Measurements from ENCODE around the gene SLX4.

SLX4 gene

DNA sequence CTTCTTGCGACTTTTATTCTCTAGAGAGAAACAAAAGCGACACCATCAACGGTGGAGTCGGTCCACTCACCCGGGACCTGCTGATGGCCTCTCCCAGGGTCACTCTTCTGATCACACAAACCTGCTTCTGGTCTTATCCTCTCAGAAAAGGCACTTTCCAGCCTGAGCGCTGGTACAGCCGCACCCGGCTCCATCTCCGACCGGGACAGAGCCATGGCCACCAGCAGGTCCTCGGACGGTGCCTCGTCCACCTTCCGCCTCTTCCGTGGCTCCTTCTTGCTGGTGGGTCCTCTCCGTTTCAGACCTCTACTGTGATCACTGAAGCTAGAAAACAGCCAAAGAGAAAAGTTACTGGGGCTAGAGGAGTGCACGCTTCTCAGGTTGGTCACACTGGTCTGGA is 13.7 kb downstream of the SLX4 start:
- peaks cover 11% of the 10 kb centered on the region; the same call in 1 of the 2 replicates for H3K36me3 ChIP-seq (ENCODE audit: insufficient read depth, low read length)

DNA sequence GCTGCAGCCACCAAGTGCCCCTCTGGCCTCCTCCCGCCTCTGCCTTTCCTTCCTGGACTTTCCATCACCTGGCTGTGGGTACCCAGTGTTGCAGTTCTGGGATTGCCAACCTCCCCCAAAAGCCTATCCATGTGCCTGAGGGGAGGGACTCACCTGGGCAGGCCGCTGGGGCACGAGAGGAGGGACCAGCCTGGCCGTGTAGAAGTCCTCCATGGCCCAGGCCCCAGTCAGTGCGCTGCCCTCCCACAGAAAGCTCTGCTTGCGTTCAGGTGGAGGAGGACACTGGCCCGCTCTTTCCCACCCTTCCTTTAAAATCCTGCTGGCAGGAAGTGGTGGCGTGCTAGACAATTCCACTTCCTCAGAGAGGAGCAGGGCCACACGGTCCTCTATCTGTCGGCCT is 14.2 kb downstream of the SLX4 start:
- no peak overlapping the region for H2AFZ ChIP-seq (ENCODE audit: low read length, unreplicated experiment)
- no peak overlapping the region for H3K27ac ChIP-seq (ENCODE audit: low read depth, low read length)
- no peaks in the 10 kb centered on the region for H3K4me1 ChIP-seq (ENCODE audit: control insufficient read depth, insufficient read depth, low read length, unreplicated experiment)
- H3K79me2 ChIP-seq (ENCODE audit: control insufficient read depth, insufficient read depth, low read length, unreplicated experiment): no peaks in the 10 kb centered on the region
- H3K36me3 ChIP-seq (ENCODE audit: insufficient read depth, low read length): peaks cover 11% of the 10 kb centered on the region; the same call in 1 of the 2 replicates
- H3K27me3 ChIP-seq (ENCODE audit: insufficient read depth, low read length): no peaks in the 10 kb centered on the region
- no peak overlapping the region for H3K4me3 ChIP-seq (ENCODE audit: low read depth, low read length)

More for the DNA sequence above, 13.7 kb downstream of the SLX4 start:
- no peak overlapping the region for H3K27ac ChIP-seq (ENCODE audit: low read depth, low read length)
- H3K27me3 ChIP-seq (ENCODE audit: insufficient read depth, low read length): no peaks in the 10 kb centered on the region
- no peaks in the 10 kb centered on the region for H3K79me2 ChIP-seq (ENCODE audit: control insufficient read depth, insufficient read depth, low read length, unreplicated experiment)
- no peak overlapping the region for H2AFZ ChIP-seq (ENCODE audit: low read length, unreplicated experiment)
- H3K4me3 ChIP-seq (ENCODE audit: low read depth, low read length): no peak overlapping the region
- no peaks in the 10 kb centered on the region for H3K4me1 ChIP-seq (ENCODE audit: control insufficient read depth, insufficient read depth, low read length, unreplicated experiment)

DNA sequence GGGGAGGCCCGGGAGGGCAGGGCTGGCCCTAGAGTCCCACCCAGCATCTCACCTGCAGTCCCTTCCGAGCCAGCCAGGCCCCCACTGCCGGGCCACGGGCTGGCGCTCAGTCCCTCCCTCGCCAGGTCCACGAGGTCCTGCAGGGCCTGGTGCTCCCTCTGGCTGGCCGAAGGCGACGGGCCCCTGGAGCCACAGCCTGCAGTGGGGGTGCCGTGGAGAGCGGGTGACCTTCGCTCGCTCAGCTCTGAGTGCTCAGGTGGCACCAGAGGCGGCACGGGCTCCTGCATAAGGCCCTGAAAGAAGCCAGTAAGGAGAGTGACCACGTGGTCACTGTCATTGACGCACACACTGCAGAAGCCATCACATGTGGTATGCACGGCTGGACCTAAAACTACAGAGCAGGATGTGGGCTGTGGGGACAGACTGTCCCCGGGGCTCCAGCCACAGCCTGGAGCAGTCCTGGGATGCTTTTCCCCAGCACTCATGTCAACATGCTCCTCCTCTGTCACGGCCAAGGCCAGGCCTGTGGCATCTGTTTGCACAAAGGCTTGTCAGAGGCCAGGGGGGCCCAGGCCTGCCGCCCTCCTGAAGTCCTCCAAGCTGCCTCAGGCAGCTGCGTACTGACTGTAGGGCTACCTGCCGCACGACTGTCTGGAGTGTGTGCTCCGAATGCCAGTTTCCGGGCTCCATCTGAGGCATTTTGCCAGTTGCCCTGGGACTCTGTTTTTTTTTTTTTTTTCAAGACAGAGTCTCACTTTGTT is 15.1 kb downstream of the SLX4 start:
- Histone ChIP-seq H3K4me3 (ENCODE audit: low read depth, low read length) (no peak overlapping the region), H2AFZ (ENCODE audit: low read length, unreplicated experiment) (no peak overlapping the region), H3K27ac (ENCODE audit: low read depth, low read length) (no peak overlapping the region), H3K4me1 (ENCODE audit: control insufficient read depth, insufficient read depth, low read length, unreplicated experiment) (no peaks in the 10 kb centered on the region), H3K36me3 (ENCODE audit: insufficient read depth, low read length) (peaks cover 15% of the 10 kb centered on the region; the same call in 1 of the 2 replicates), H3K27me3 (ENCODE audit: insufficient read depth, low read length) (no peaks in the 10 kb centered on the region), H3K79me2 (ENCODE audit: control insufficient read depth, insufficient read depth, low read length, unreplicated experiment) (no peaks in the 10 kb centered on the region)

DNA sequence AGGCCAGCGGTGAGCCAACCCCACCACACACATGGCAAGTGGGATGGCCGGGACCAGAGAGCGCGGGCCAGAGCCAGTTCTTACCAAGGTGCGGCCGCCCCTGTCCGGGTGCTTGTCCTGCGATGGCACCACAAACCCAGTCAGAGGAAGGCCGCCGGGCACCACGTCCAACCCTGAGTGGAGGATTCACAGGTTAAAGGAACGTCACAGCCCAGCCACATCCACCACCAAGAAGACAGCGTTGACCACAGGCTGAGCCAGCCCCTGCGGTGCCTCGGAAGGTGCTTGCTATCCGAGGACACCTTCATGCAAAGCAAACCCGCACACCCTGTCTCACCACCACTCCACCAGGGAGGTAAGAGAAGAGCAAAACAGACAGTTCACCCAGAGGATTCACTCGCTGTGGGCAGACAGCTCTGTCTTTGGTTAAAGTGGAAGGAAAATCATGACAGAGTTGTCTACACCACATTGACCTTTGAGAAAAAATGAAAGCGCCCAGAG is 15.8 kb downstream of the SLX4 start:
- Histone ChIP-seq H3K4me3 (ENCODE audit: low read depth, low read length) (no peak overlapping the region), H3K27ac (ENCODE audit: low read depth, low read length) (no peak overlapping the region), H3K27me3 (ENCODE audit: insufficient read depth, low read length) (no peaks in the 10 kb centered on the region), H3K79me2 (ENCODE audit: control insufficient read depth, insufficient read depth, low read length, unreplicated experiment) (no peaks in the 10 kb centered on the region), H3K36me3 (ENCODE audit: insufficient read depth, low read length) (peaks cover 11% of the 10 kb centered on the region; the same call in 1 of the 2 replicates), H3K4me1 (ENCODE audit: control insufficient read depth, insufficient read depth, low read length, unreplicated experiment) (no peaks in the 10 kb centered on the region), H2AFZ (ENCODE audit: low read length, unreplicated experiment) (no peak overlapping the region)

DNA sequence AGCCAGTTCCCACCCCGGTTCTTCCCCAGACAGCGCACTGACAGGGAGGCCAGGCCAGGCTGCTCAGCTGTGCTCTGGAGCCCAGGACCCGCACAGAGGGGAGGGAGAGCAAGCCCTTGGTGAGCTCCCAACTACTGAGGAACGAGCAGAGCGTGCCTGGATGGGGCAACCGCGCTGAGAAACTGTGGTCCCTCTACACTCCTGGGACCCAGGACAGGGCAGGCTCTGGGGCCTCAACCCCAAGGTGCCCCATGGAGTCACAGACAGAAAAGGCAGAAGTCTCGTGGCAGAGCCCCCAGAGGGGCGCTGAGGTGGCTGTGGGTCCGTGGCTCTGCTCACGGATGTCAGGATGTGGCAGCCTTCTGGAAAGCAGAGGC is 16.3 kb downstream of the SLX4 start:
- Histone ChIP-seq H3K36me3 (ENCODE audit: insufficient read depth, low read length) (peaks cover 9% of the 10 kb centered on the region; the same call in 1 of the 2 replicates), H3K79me2 (ENCODE audit: control insufficient read depth, insufficient read depth, low read length, unreplicated experiment) (no peaks in the 10 kb centered on the region)

DNA sequence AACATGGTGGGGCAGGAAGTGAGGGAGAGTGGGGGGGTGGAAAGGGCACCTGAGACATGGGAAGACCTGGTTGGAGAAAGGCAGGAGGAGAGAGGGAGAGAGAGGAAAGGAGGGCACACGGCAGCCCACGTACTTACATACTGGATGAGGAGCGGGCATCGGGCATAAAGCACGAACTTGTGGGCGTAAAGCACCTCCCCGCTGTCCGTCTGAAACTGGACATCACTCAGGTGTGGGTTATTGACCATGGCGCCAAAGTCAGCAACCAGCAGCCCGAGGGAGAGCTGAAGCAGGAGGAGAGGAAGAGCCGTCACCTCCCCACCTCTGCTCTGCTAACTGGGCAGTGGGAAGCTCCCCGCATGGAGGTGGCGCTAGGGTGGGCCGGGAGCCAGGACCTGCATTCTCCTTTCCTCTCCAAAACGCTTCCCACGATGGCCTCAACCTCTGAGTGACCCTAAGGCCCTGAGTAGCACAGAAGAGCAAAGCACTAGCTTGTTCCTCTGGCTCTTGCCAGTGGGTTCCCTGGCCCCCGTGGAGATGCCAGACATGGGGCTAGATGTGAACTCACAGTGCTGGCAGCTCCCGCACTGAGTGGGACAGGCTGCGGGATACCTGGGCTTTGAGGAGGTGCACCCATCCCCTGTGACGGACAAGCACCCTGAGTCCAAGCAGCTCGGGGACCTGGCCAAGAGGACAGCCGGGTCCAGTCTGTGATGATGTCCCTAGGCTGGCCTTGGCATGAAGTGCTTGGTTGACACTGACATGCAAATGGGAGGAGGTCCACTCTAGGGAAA is 16.9 kb downstream of the SLX4 start:
- Histone ChIP-seq H2AFZ (ENCODE audit: low read length, unreplicated experiment) (no peak overlapping the region), H3K27me3 (ENCODE audit: insufficient read depth, low read length) (no peaks in the 10 kb centered on the region), H3K4me3 (ENCODE audit: low read depth, low read length) (no peak overlapping the region), H3K36me3 (ENCODE audit: insufficient read depth, low read length) (peaks cover 7% of the 10 kb centered on the region; the same call in 1 of the 2 replicates), H3K27ac (ENCODE audit: low read depth, low read length) (no peak overlapping the region), H3K4me1 (ENCODE audit: control insufficient read depth, insufficient read depth, low read length, unreplicated experiment) (no peaks in the 10 kb centered on the region), H3K79me2 (ENCODE audit: control insufficient read depth, insufficient read depth, low read length, unreplicated experiment) (no peaks in the 10 kb centered on the region)

More for the DNA sequence above, 16.3 kb downstream of the SLX4 start:
- Histone ChIP-seq H3K4me3 (ENCODE audit: low read depth, low read length) (no peak overlapping the region), H3K27me3 (ENCODE audit: insufficient read depth, low read length) (no peaks in the 10 kb centered on the region), H2AFZ (ENCODE audit: low read length, unreplicated experiment) (no peak overlapping the region), H3K27ac (ENCODE audit: low read depth, low read length) (no peak overlapping the region), H3K4me1 (ENCODE audit: control insufficient read depth, insufficient read depth, low read length, unreplicated experiment) (no peaks in the 10 kb centered on the region)

DNA sequence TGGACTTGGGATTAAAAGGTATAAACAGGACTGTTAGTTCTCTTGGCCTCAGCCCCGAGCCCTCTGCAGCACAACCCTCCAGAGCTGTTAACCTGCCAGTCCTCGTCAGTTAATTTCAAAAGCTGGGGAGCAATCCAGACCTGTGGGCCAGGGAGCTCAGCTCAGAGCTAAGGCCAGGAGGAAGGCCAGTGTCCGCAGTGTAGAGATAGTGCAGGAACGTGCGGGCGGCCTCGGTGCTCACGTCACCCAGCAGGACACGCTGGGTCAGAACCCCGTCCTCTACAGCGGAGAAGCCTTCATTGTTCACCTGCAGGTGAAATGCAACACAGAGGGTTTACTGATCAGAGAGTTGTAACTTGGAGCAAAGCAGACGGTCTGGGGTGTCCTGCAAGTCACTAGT is 18.8 kb downstream of the SLX4 start:
- H3K4me1 ChIP-seq (ENCODE audit: control insufficient read depth, insufficient read depth, low read length, unreplicated experiment): no peaks in the 10 kb centered on the region
- peaks cover 7% of the 10 kb centered on the region; the same call in 1 of the 2 replicates for H3K36me3 ChIP-seq (ENCODE audit: insufficient read depth, low read length)

DNA sequence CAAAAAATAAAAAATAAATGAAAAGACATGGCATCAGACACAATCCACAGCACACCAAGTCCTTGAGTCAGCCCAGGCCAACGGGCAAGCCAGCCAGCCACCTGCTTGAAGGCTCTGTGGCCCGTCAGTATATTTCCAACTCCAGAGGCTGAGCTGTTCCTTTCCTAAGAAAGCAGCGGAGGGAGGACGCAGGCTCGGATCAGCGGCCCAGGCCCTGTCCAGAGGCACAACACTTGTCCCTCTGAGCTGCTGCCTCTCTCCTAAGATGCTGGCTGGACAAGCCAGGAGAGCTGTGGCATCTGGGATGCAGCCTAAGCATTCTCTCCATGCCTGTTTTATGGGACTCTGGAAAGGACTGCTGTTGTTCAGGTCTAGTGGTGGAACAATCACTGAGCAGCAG is 19.4 kb downstream of the SLX4 start:
- Histone ChIP-seq H3K27ac (ENCODE audit: low read depth, low read length) (no peak overlapping the region), H3K27me3 (ENCODE audit: insufficient read depth, low read length) (no peaks in the 10 kb centered on the region), H3K36me3 (ENCODE audit: insufficient read depth, low read length) (peaks cover 7% of the 10 kb centered on the region; the same call in 1 of the 2 replicates), H3K4me3 (ENCODE audit: low read depth, low read length) (no peak overlapping the region), H3K79me2 (ENCODE audit: control insufficient read depth, insufficient read depth, low read length, unreplicated experiment) (no peaks in the 10 kb centered on the region), H2AFZ (ENCODE audit: low read length, unreplicated experiment) (no peak overlapping the region), H3K4me1 (ENCODE audit: control insufficient read depth, insufficient read depth, low read length, unreplicated experiment) (no peaks in the 10 kb centered on the region)

More for the DNA sequence above, 18.8 kb downstream of the SLX4 start:
- H2AFZ ChIP-seq (ENCODE audit: low read length, unreplicated experiment): no peak overlapping the region
- H3K27ac ChIP-seq (ENCODE audit: low read depth, low read length): no peak overlapping the region
- H3K4me3 ChIP-seq (ENCODE audit: low read depth, low read length): no peak overlapping the region
- H3K79me2 ChIP-seq (ENCODE audit: control insufficient read depth, insufficient read depth, low read length, unreplicated experiment): no peaks in the 10 kb centered on the region
- H3K27me3 ChIP-seq (ENCODE audit: insufficient read depth, low read length): no peaks in the 10 kb centered on the region

DNA sequence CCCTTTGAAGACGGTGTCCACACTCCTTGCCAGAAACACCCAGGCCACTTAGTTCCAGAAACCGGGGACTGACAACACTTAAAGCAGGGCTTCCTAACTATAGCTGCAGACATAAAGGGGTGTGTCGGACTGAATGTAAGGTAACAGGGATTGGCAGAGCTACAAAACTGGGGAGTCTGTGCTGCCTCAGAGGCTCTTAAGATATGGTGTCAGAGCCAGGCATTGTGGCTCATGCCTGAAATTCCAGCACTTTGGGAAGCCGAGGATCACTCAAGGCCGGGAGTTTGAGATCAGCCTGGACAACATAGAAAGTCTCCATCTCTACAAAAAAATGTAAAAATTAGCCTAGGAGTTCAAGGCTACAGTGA is 20.0 kb downstream of the SLX4 start:
- H3K4me3 ChIP-seq (ENCODE audit: low read depth, low read length): no peak overlapping the region
- peaks cover 7% of the 10 kb centered on the region; the same call in 1 of the 2 replicates for H3K36me3 ChIP-seq (ENCODE audit: insufficient read depth, low read length)
- no peak overlapping the region for H3K27ac ChIP-seq (ENCODE audit: low read depth, low read length)
- no peaks in the 10 kb centered on the region for H3K4me1 ChIP-seq (ENCODE audit: control insufficient read depth, insufficient read depth, low read length, unreplicated experiment)
- H3K27me3 ChIP-seq (ENCODE audit: insufficient read depth, low read length): no peaks in the 10 kb centered on the region
- no peak overlapping the region for H2AFZ ChIP-seq (ENCODE audit: low read length, unreplicated experiment)
- H3K79me2 ChIP-seq (ENCODE audit: control insufficient read depth, insufficient read depth, low read length, unreplicated experiment): no peaks in the 10 kb centered on the region

DNA sequence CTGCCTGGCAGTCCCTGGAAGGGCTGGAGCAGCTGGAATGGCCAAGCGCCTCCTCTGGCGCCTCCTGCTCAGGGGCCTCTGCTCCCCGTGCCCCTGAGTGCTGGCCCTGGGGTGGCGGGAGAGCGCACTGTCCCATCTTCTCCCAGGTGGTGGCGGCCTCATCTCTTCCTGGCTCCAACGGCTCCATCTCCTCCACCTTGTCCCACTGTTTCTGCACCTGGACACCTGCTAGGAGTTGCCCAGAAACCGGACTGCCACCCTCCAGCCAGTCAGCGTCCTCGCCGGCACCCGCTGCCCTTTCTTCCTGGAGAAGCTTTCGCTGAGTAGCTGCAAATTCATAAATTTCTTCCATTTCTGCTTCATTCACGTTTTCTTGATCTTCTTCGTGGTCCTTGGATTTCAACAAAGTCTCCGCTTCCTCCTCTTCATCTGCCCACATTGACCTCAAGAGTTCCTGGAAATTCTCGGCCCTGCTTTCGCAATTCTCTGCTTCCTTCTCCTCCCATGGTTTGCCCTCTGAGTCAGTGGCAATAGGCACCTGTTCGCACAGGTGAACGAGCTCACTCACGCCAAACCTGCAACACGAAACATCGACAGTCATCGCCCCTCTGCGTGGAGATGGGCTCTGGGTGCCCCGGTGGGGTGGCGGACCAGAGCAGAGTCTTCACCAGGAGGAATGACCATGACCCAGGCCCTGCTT is 20.5 kb downstream of the SLX4 start:
- Histone ChIP-seq H2AFZ (ENCODE audit: low read length, unreplicated experiment) (no peak overlapping the region), H3K27ac (ENCODE audit: low read depth, low read length) (no peak overlapping the region), H3K27me3 (ENCODE audit: insufficient read depth, low read length) (no peaks in the 10 kb centered on the region), H3K4me3 (ENCODE audit: low read depth, low read length) (no peak overlapping the region), H3K36me3 (ENCODE audit: insufficient read depth, low read length) (peaks cover 7% of the 10 kb centered on the region; the same call in 1 of the 2 replicates), H3K79me2 (ENCODE audit: control insufficient read depth, insufficient read depth, low read length, unreplicated experiment) (no peaks in the 10 kb centered on the region), H3K4me1 (ENCODE audit: control insufficient read depth, insufficient read depth, low read length, unreplicated experiment) (no peaks in the 10 kb centered on the region)
